Panc1 (cell line): ENCODE results near the gene PRCC. TPM values are rescaled to one million over a fixed set of nuclear protein-coding genes. Genes with fewer than 3 reads are reported as not detected.

Source experiments
- ATAC-seq: fragments of 200-7000 bp; cut with Tn5 transposase; 2 replicates; pipeline ENCODE4 v1.9.1; 2020; ENCODE audit warnings: mild to moderate bottlenecking, moderate library complexity
- BruUV-seq: library from RNA; stranded (reverse); fragments of 400-500 nt; replicated peaks from 2 replicates; lab custom pipeline; 2021; lab: Mats Ljungman, UMichigan
- CTCF ChIA-PET: fragments of 300-600 bp; sonication (Branson Sonifier 250); formaldehyde crosslinking; loops from one replicate; lab custom pipeline; 2022; ENCODE audit warnings: antibody characterized with exemption; lab: Charles Lee
- POLR2A ChIA-PET: fragments of 300-600 bp; sonication (Branson Sonifier 250); formaldehyde crosslinking; loops from one replicate; lab custom pipeline; 2022; ENCODE audit warnings: antibody characterized with exemption; lab: Charles Lee
- DNase-seq: peaks from one replicate; pipeline ENCODE4 v3.0.0-alpha.2; 2010; ENCODE audit warnings: low read depth, low spot score
- H3K27ac ChIP-seq: 2 replicates; pipeline ENCODE4 v1.5.1; 2011; ENCODE audit warnings: mild to moderate bottlenecking, low read length, inconsistent platforms
- H3K27me3 ChIP-seq: fragments of 200-500 bp; sonication (Bioruptor generic); 2 replicates; pipeline ENCODE4 v1.6.0; 2014; ENCODE audit warnings: low read length, inconsistent platforms; ENCODE audit not compliant: control insufficient read depth, insufficient read depth
- H3K36me3 ChIP-seq: fragments of 200-500 bp; sonication (Bioruptor generic); 2 replicates; pipeline ENCODE4 v1.5.1; 2014; ENCODE audit warnings: inconsistent platforms, mild to moderate bottlenecking, low read length, moderate library complexity; ENCODE audit not compliant: control insufficient read depth, insufficient read depth
- H3K4me1 ChIP-seq: 2 replicates; pipeline ENCODE4 v1.5.1; 2011; ENCODE audit warnings: inconsistent platforms, mild to moderate bottlenecking, low read length, moderate library complexity; ENCODE audit not compliant: control insufficient read depth, insufficient read depth
- H3K4me3 ChIP-seq, 2 experiments: 2 replicates each; pipeline ENCODE4 v1.5.1; 2011 to 2012; ENCODE audit warnings: low read depth in 2 of 2, low read length in 2 of 2, mild to moderate bottlenecking in 2 of 2, inconsistent platforms in 1 of 2, moderate library complexity in 1 of 2
- H3K9me3 ChIP-seq: fragments of 200-500 bp; sonication (Bioruptor generic); 2 replicates; pipeline ENCODE4 v1.5.1; 2014; ENCODE audit warnings: low read depth, mild to moderate bottlenecking, inconsistent platforms, low read length, moderate library complexity; ENCODE audit not compliant: control insufficient read depth, insufficient read depth
- CTCF ChIP-seq: fragments of 450-650 bp; IDR thresholded peaks from 2 replicates; pipeline ENCODE4 v1.5.1; 2017; ENCODE audit warnings: mild to moderate bottlenecking
- POLR2AphosphoS5 ChIP-seq: IDR thresholded peaks from 2 replicates; pipeline ENCODE4 v1.6.1; 2012; ENCODE audit warnings: mild to moderate bottlenecking, low read depth, low read length, moderate library complexity
- SIN3A ChIP-seq: IDR thresholded peaks from 2 replicates; pipeline ENCODE4 v1.6.1; 2012; ENCODE audit warnings: low read depth, mild to moderate bottlenecking, low read length, moderate library complexity, borderline replicate concordance; ENCODE audit not compliant: insufficient read depth
- TCF7L2 ChIP-seq: IDR thresholded peaks from 2 replicates; pipeline ENCODE4 v1.6.1; 2011; ENCODE audit warnings: mild to moderate bottlenecking, low read depth, low read length, inconsistent platforms
- in situ Hi-C: cut with HindIII; loops from 2 replicates; pipeline ENCODE4 v1.10.0; 2016; ENCODE audit warnings: low sequenced_read_pairs, low pct_unique_long_range_greater_than_20kb
- intact Hi-C: fragments of 100-400 bp; cut with micrococcal nuclease; formaldehyde crosslinking; loops from one replicate; pipeline ENCODE4 v1.10.0; 2022; ENCODE audit not compliant: unreplicated experiment
- total RNA-seq: library from RNA; stranded (reverse); gene quantifications from one replicate; pipeline ENCODE4 v1.2.1, GENCODE V29; 2021; ENCODE audit not compliant: unreplicated experiment
- TF ChIP-seq, protein P1 (sequence below), 2 experiments: IDR thresholded peaks; 2 replicates each; pipeline ENCODE4 v1.6.1; 2011 to 2012; ENCODE audit warnings: low read depth in 2 of 2, control low read depth in 1 of 2, low read length in 1 of 2, mild to moderate bottlenecking in 1 of 2, moderate library complexity in 1 of 2; ENCODE audit not compliant: insufficient read depth in 1 of 2

Gene PRCC
- total RNA-seq, 1 experiment from 2014 or later = 78.5 TPM

DNA sequence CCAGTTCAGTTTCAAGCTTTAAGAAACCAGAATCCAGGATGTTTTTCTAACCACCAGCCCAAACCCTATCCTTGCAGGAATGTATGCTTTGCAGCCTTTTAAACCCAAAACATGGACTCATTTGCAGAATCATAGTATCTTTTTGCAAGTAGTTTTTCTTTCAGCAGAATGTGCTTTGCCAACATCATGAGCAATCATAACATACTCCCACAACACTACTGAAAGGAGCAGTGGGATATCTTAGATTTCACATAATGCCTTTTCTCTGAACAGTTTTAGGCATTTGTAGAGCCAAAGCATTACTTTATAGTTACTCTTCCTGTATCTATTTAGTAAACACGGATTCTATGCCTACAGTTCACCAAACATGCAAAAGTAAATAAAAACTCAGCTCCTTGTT lies 59.3 kb downstream of the PRCC start:
- DNase-seq (no peak), ATAC-seq (no peak)
- BruUV-seq = no TSS peak
- intact Hi-C loops = no loop called here
- Histone ChIP-seq H3K36me3 (no peaks in the 10 kb centered on the region), H3K9me3 (no peaks in the 10 kb centered on the region), H3K27ac (no peak overlapping the region), H3K4me3 (no peak overlapping the region), H3K4me1 (no peaks in the 10 kb centered on the region), H3K27me3 (peaks cover 8% of the 10 kb centered on the region; the same call in 1 of the 2 replicates)
- in situ Hi-C loops = no loop called here
- POLR2A ChIA-PET = no interaction called here
- TF ChIP-seq SIN3A (no peak), CTCF (no peak), TCF7L2 (no peak), POLR2AphosphoS5 (no peak)
- TF ChIP-seq, protein P1, sequence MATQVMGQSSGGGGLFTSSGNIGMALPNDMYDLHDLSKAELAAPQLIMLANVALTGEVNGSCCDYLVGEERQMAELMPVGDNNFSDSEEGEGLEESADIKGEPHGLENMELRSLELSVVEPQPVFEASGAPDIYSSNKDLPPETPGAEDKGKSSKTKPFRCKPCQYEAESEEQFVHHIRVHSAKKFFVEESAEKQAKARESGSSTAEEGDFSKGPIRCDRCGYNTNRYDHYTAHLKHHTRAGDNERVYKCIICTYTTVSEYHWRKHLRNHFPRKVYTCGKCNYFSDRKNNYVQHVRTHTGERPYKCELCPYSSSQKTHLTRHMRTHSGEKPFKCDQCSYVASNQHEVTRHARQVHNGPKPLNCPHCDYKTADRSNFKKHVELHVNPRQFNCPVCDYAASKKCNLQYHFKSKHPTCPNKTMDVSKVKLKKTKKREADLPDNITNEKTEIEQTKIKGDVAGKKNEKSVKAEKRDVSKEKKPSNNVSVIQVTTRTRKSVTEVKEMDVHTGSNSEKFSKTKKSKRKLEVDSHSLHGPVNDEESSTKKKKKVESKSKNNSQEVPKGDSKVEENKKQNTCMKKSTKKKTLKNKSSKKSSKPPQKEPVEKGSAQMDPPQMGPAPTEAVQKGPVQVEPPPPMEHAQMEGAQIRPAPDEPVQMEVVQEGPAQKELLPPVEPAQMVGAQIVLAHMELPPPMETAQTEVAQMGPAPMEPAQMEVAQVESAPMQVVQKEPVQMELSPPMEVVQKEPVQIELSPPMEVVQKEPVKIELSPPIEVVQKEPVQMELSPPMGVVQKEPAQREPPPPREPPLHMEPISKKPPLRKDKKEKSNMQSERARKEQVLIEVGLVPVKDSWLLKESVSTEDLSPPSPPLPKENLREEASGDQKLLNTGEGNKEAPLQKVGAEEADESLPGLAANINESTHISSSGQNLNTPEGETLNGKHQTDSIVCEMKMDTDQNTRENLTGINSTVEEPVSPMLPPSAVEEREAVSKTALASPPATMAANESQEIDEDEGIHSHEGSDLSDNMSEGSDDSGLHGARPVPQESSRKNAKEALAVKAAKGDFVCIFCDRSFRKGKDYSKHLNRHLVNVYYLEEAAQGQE (IDR thresholded peaks at IDR 0.05; ENCODE audit: insufficient read depth in 1 of 2, low read depth in 2 of 2, low read length in 1 of 2) = no peak
- CTCF ChIA-PET = interaction anchor here (0.6 to 1.2 kb wide), 6 partner anchors 17 to 558 kb away, joined by 3 to 10 read pairs (median 4); no protein-coding TSS in a partner anchor

GRCh38 chr1:156828400-156829124 lies 61.2 kb downstream of the PRCC start:
- no peaks in the 10 kb centered on the region for H3K36me3 ChIP-seq
- no peak overlapping the region for H3K4me3 ChIP-seq
- H3K27me3 ChIP-seq = peaks cover 7% of the 10 kb centered on the region
- no peak for TF ChIP-seq SIN3A
- no peak for TF ChIP-seq CTCF
- no peak for TF ChIP-seq TCF7L2
- TF ChIP-seq, protein P1 (IDR thresholded peaks at IDR 0.05; ENCODE audit: insufficient read depth in 1 of 2, low read depth in 2 of 2, low read length in 1 of 2) = no peak
- no peak for TF ChIP-seq POLR2AphosphoS5
- in situ Hi-C loops = no loop called here
- no peak overlapping the region for H3K27ac ChIP-seq
- intact Hi-C loops = no loop called here
- ATAC-seq (0 out of 2 replicates have a peak, but pooled peaks have one; percentile 13), DNase-seq (no peak)
- no peaks in the 10 kb centered on the region for H3K4me1 ChIP-seq
- no TSS peak for BruUV-seq
- POLR2A ChIA-PET = no interaction called here
- H3K9me3 ChIP-seq = no peaks in the 10 kb centered on the region
- CTCF ChIA-PET = no interaction called here
